ENCODE data around the gene MDFIC2.
"Not testable (repeated sequence)": the region's sequence is repeated elsewhere in the genome, so short reads cannot be mapped to it uniquely, and the experiment has no call there.

Gene MDFIC2

DNA sequence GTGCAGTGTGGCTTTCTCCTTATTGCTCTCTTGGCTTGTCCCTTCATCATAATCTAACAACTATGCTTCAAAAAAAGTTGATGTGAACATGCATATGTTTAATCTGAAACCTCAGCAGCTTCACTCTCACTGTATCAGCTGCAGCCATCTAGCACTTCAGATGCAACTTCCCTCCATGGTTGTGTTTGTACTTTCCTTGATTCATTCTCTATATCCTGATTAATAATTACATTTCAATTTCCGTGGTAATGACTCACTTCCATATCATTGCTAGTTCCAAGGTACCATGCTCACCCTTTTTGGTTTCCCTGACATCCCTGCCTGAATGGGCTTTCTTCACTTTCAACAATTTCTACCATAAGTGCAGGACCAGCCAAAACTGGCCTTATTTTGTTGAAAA is 51.2 kb downstream of the MDFIC2 start:
- DNase-seq (ENCODE audit: low read depth in 3 of 3, low spot score in 1 of 3) = no peak

DNA sequence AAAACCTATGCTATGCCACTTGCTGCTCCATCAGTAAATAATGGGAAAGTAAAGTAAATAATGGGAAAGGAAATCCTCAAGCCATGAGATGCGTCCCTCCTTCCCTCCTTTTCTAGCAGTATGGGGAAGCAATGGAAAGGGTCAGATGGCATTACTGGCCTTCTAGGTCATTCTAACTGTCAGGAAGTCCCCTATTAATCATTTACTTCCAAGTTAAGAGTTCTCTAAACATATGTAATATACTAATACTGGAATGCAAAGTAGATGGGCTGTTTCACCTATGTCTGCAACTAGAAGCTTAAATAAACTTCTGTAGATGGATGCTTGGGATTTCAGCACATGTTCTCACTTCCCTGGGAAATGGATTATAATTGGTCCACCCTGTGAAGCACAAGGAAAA is 55.9 kb downstream of the MDFIC2 start:
- DNase-seq (ENCODE audit: low read depth in 3 of 3, low spot score in 1 of 3) = no peak

DNA sequence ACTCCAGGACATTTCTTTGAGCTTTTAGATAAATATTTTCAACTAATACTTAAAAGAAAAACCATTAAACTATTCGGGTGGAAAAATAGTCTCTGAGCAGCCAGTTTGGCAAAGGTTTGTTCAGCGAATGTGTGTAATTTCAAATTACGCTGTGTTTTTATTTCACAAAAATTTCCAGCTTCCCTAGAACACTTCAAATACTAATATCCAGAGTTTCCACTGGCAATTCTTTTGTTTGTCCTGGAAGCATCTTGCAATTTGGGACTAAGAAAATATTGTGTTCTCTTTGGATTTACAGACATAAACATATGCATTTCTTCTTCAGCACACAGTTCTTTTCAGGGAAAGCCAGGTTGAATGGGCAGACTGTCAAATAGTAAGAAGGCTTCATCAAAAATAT is 61.9 kb downstream of the MDFIC2 start:
- no peak for DNase-seq (ENCODE audit: low read depth in 3 of 3, low spot score in 1 of 3)

DNA sequence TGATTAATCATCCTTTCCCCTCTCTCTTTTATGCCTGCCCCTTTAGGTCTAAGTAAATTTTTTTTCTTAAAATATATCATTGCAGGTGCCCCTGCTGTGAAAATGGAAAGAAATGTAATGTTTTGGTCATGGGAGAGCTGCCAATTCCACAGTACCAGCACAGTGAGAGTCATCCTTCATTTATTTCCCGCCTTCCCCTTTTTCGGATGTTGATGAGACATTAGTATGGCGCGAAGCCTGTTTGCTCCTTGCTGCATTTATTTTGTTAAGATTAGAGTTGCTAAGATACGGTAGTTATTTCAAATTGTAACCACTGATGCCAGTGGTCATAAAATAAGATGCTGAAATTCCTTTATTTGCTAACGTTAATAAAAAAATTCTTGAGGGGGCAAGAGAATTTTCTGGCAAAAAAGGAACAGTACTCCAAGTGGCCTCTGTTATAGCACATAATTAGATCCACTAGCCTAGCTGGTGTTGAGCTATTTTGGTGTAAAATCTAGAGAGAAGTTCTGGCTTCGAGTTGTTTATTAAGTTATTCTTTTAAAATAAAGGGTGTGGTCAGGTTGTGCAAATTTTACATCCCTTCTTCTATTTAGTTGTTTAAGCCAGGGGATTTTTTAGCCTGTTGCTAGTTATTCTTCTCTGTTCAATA is 62.8 kb downstream of the MDFIC2 start:
- DNase-seq (ENCODE audit: low read depth in 3 of 3, low spot score in 1 of 3) = no peak

DNA sequence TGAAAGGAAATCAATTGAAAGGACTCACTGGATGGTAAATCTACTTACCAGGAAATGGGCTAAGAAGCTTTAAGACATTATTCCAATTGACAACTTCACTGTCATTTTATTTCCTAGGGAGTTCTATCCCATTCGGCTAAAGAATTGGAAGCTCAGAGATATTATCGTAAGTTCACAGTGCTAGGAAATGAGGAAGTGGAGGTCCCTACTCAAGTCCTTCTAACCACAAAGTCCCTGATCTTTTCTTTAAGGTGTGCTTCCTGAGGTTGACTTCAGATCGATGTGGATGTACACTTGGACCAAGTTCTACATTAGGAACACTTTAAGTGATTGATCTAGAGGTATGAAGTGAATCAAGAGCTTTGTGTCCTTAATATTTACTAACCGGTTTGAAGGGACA is 63.6 kb downstream of the MDFIC2 start:
- no peak for DNase-seq (ENCODE audit: low read depth in 3 of 3, low spot score in 1 of 3)

DNA sequence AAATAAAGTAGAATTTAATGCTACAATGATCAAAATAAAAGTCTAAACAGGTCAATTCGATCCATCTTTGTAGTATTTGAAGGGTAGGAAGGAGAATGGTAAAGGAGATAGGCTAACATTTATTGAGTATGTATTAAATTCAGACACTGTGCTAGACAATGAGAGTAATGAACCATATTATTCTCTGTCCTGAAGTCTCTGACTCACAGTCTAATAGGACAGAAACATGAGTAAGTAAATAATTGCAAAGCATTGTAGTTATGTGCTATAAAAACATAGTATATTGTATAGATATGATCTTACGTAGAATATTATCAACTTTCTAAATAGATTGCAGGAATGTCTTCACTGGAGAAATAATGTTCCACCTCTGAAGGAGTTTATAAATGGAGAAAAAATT is 64.5 kb downstream of the MDFIC2 start:
- DNase-seq (ENCODE audit: low read depth in 3 of 3, low spot score in 1 of 3) = no peak

DNA sequence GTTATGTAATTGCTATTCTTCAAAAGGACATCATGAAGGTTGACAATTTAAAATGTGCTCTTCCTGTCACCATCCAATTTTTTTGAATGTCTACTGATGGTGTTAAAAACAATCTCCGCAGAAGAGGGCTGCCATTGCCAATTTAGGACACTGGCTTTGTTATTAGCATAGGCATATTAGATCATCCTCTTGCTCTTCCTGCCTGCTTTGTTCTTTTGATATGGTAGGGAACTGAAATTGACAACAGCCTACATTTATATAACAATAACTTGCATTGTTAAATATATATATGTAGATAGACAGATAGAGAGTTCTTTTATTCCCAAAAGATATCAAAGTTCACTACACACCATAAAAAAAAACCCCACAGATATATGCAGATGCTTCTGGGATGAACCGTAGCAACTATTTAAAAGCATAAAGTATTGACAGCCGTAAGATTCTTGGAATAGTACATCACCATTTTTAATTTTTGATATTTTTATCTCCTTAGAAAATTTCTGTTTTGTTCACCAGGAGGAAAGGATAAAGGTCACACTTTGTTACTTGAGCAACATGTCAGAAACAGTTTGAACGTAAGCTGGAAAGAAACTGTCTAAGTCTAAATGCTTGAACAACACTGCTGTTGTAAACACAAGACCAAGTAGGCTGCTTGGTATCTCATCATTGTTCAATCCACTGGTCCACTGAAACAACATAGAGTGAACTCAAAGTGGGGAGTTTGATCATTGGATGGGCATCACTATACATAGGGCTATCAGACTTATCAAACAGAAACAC is 66.5 kb downstream of the MDFIC2 start:
- DNase-seq (ENCODE audit: low read depth in 3 of 3, low spot score in 1 of 3) = no peak

DNA sequence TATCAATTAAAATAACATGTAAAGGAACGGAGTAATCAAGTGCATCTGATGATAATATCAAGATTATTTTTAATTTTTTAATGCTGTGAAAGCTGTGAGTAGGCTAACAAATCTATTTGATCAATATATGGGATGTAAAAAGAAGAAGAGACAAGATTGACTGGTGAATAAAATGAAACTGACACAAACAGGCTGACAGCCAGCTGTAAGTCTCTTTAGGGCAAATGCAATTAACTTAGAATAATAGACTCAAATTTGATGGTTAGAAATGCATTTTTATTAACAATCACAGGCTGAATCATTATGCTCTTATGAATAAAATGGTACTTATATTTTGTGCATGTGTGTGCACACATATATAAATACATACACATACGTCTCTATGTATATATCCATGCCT is 68.0 kb downstream of the MDFIC2 start:
- DNase-seq (ENCODE audit: low read depth in 3 of 3, low spot score in 1 of 3) = no peak

DNA sequence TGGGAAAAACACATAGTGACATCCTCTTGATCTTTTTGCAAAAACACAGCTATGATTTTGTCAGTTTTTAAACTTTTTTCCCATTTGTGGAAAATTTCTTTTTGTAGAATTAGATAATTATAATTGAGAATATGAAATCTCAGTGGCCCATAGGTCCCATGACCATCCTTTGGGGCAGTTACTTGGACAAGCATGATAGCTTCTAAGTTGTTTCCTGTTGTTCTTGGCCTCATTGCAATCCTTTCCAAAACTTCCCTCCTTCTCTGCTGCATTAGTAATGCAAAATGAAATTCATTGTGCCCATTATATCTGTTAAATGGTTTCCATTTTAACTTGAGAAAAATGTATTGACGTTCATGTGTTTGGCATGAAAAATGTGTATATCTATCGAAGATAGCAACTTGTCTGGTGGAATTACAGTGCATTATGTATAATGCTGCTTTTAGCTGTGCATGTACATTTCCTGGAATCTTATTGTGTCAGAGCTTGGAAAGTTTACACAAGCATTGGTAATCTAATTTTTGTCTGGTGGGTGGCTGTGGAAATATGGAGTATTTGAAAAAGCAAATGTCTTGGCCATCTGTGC is 70.0 kb downstream of the MDFIC2 start:
- no peak for DNase-seq (ENCODE audit: low read depth in 3 of 3, low spot score in 1 of 3)

DNA sequence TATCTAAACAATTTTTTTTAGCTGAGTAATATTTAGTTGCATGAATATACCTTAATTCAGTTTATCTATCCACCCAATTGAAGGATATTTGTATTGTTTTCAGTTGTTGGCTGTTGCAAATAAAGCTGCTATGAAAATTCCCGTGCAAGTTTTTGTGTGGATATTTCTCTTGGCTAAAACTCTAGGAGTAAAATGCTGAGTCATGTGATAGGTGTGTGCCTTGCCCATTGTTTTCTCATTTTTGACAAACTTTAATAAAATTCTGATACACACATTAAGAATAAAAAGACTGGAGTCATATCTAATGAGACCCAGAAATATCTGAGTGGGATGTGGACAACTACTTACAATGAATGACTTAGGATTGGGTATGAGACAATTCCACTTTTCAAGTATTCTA is 78.6 kb downstream of the MDFIC2 start:
- DNase-seq (ENCODE audit: low read depth in 3 of 3, low spot score in 1 of 3) = no peak

DNA sequence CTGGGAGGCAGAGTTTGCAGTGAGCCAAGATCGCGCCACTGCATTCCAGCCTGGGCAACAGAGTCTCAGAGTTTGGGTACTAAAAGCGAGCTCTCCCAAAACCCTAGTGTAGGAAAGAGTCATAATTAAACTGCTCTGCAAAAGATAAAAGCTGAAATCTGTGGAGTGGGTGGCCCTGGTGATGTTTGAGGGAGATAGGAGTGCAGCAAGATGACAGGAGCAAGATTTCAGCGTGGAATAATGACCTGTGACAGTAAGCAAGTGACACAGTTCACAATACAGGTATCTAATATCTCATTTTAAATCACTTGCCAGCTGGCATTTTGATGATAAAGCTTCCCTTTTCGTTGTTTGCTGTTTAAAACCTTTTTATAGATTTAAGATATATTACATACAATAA is 79.3 kb downstream of the MDFIC2 start:
- DNase-seq (ENCODE audit: low read depth in 3 of 3, low spot score in 1 of 3) = no peak

DNA sequence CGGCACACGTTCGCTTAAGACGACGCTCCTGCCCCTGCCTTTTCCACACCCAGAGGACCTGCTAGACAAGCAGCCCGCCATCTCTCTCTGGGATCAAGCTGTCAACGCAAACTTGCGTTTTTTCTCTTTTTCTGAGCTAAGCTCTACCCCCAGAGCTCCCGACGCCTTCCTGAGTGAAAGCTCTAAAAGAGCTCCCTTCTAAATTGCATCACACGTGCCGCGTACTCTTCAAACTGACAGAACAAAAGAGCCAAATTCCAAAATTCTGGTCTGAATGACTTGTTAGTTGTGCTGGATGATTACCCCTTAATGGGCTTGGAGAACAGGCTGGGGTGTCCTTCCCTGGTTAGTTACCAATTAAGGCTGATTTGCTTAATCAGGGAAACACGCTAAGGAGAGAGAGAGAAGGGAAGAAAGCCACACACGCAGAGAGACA is 81.2 kb downstream of the MDFIC2 start:
- DNase-seq (ENCODE audit: low read depth in 3 of 3, low spot score in 1 of 3) = no peak

DNA sequence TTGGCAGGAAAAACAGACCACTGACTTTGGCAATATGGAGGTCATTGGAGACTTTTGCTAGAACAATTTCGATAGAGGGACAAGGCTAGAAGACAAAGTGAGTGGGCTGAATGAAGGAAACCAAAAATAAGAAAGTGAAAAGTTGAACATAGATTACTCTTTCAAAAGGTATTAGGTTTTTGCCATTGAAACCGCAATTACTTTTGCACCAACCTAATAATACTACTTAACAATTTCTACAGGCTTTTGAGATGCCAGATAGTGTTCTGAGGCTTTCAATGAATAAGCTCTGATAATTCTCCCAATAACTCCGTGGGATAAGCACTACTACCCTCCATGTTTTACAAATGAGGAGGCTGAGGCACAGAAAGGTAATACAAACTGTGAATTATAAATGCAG is 85.0 kb downstream of the MDFIC2 start:
- no peak for DNase-seq (ENCODE audit: low read depth in 3 of 3, low spot score in 1 of 3)

DNA sequence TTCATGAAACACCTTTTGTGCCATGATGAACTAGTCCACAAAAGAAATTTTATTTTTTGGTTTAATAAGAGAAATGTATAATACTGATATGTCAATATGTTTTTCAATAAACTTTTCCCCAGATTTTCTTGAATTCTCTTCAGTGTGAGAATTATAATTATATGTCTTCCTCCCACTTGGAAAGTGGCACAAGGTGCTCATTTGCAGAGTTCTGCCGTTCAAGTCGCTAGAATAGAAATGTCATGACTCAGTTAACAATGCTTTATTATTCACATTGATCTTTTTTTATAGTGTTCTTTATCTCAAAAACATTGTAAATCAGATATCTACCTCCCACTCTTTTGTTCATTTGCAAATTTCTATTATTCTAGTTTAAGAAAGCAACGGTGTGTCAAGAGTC is 87.3 kb downstream of the MDFIC2 start:
- DNase-seq (ENCODE audit: low read depth in 3 of 3, low spot score in 1 of 3) = no peak

DNA sequence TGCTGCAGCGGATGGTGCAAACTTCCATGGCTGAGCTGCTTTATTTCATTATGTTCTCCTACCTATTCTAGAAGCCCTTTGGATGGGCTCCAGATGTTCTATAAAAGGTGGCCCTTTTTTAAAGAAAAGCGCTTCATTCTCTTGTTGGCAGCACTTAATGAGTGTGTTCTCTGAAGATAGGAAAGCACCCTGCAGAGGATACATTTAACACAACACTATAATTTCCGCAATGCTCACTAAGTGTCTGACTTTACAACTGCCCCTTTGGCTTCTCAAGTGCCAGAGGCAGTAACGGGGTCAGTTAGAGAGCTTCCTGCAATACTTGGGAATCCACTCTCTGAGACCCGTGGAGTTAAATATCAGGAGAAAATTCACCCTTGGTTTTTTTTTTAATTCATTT is 88.1 kb downstream of the MDFIC2 start:
- DNase-seq (ENCODE audit: low read depth in 3 of 3, low spot score in 1 of 3) = no peak

DNA sequence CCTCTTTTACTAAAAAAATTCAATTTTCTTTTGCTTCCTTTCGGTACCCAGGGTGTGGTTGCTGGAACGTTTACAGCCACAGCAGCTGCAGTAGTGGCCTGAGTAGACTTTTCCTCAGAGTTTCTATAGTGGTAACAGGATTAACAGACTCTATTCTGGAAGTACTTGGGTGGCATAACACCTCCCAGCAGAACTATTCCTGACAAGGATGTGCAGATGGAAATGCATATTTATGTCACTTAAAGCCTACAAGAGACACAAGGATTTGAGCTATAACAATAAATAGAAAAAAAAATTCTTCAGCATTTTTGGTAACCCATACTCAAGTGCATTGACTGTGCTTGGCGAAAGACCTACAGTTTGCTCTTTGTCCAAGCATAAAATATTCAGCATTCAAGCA is 94.0 kb downstream of the MDFIC2 start:
- DNase-seq (ENCODE audit: low read depth in 3 of 3, low spot score in 1 of 3) = no peak

DNA sequence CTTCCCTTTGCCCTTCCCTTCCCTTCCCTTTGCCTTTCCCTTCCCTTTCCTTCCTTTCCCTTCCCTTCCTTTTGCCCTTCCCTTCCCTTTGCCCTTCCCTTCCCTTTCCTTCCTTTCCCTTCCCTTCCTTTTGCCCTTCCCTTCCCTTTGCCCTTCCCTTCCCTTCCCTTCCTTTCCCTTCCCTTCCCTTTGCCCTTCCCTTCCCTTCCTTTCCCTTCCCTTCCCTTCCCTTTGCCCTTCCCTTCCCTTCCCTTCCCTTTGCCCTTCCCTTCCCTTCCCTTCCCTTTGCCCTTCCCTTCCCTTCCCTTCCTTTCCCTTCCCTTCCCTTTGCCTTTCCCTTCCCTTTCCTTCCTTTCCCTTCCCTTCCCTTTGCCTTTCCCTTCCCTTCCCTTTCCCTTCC is 101.2 kb downstream of the MDFIC2 start:
- DNase-seq (ENCODE audit: low read depth in 3 of 3, low spot score in 1 of 3) = not testable (repeated sequence)

DNA sequence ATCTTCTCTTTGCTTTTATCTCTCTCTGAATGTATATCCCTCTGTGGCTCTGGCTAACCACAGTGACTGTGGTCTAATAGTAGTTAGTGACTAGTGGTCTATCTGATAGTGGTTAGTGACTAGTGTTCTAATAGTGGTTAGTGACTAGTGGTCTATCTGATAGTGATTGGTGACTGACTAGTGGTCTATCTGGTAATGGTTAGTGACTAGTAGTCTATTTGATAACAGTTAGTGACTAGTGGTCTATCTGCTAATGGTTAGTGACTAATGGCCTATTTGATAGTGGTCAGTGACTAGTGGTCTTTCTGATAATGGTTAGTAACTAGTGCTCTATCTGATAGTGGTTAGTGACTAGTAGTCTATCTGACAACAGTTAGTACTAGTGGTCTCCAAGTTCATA is 110.5 kb downstream of the MDFIC2 start:
- DNase-seq (ENCODE audit: low read depth in 3 of 3, low spot score in 1 of 3) = no peak

DNA sequence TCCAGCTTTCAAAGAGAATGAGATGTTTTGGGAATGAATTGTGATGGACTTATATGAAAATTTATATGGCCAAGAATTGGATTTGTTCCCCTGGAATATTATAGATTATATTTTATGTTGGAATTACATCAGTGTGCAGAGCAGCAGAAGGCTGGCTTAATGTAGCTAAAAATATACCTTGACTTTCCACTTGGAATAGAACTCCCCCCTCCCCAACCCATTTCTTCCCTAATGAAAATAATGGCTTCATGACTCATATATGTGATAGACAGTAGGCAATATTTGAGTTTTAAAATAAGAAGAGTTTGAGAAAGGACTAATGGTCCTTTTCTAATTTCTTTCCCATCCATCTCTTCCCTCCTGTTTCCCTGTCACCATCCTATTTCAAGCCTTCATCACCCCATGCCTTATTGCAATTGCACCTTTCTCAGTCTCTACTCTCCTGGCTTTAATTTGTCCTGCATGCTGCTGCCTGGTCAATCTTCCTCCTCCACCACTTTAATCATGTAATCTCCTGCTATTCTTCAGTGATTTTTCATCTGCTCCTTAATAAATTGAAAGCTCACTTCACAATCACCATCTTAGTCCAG is 122.5 kb downstream of the MDFIC2 start:
- DNase-seq (ENCODE audit: low read depth in 3 of 3, low spot score in 1 of 3) = no peak

DNA sequence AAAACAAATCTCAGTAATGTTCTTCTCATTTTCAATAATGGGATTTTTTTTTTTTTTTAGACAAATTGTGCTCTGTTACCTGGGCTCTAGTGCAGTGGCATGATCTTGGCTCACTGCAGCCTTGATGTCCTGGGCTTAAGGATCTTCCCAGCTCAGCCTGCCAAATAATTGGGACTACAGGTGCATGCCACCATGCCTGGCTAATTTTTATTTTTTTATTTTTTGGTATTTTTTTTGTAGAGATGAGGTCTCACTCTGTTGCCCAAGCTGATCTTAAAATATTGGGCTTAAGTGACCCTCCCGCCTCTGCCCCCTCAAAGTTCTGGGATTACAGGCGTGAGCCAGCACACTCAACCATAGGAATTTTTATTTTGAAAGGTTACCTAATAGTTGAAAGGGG is 126.2 kb downstream of the MDFIC2 start:
- no peak for DNase-seq (ENCODE audit: low read depth in 3 of 3, low spot score in 1 of 3)

DNA sequence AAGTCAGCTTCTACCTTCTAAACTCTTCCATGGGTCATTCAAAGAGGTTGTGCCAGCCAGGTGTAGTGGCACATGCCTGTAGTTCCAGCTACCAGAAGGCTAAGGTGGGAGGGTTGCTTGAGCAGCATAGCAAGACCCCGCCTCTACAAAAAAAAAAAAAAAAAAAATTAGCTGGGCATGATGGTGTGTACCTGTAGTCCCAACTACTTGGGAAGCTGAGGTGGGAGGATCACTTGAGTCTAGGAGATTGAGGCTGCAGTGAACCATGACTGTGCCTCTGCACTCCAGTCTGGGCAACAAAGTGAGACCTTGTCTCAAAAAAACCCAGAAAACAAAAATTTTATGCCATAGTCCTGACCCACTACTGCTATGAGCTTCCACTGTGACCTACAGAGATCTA is 126.8 kb downstream of the MDFIC2 start:
- DNase-seq (ENCODE audit: low read depth in 3 of 3, low spot score in 1 of 3) = no peak

DNA sequence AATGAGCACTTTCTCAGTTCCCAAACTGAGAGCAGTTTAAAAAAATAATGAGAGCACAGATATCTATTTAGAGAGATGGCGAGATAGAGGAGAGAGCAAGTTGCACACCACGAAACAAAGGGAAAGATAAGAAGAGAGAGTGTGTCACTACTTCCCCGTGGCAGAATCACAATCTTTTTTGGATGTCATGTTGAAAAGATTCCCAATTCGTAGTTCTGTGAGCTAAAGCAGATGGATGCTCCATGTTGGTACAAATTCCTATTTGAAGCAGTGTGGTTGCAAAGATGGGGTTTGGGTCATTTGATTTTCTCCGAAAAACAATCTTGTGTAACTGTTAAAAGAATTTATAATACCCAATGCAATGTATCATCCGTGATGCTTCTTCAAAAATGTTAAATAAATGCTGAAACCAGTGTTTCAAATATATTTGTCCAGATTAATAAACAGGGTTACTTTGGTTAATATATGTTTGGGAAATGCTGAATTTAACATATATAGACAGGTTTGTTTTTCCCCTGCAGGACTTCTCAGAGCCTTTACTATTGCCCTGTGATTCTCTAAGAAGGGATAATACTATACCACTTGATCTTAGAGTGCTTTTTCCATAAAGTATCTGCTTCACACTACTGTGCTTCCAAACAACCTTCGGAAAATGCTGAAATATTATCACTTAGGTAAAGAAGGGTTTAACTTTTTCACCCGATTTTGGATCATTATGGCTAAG is 128.5 kb downstream of the MDFIC2 start:
- DNase-seq (ENCODE audit: low read depth in 3 of 3, low spot score in 1 of 3) = no peak

All from stimulated activated CD4-positive, alpha-beta T cell treated with anti-CD3 and anti-CD28 coated beads, TNF-alpha, amount 100 ng/mL, for 1 hour (primary cell).